HepG2 (cell line): ENCODE results near the gene IL11RA. TPM values are rescaled to one million over a fixed set of nuclear protein-coding genes. Genes with fewer than 3 reads are reported as not detected.

ENCODE experiments used
- ARHGAP35 ChIP-seq: sonication (generic); formaldehyde crosslinking; IDR thresholded peaks from 2 replicates; pipeline ENCODE4 v1.9.0; 2022; ENCODE audit warnings: mild to moderate bottlenecking, inconsistent platforms, moderate library complexity, missing genetic modification reagents, borderline replicate concordance
- DBP ChIP-seq: sonication (generic); formaldehyde crosslinking; IDR thresholded peaks from 2 replicates; pipeline ENCODE4 v1.4.0; 2020; ENCODE audit warnings: missing genetic modification reagents; ENCODE audit errors: not compliant biosample characterization
- E2F5 ChIP-seq: sonication (generic); formaldehyde crosslinking; conservative IDR thresholded peaks from 2 replicates; pipeline ENCODE4 v1.4.0; 2020; ENCODE audit warnings: missing genetic modification reagents
- EP300 ChIP-seq, 3 experiments: sonication (generic) in 1 of 3; formaldehyde crosslinking in 1 of 3; IDR thresholded peaks; 2 replicates each; pipeline versions ENCODE4 v1.5.1 to v1.6.1; 2011 to 2020; ENCODE audit warnings: low read depth in 2 of 3, low read length in 2 of 3, borderline replicate concordance in 1 of 3, improper control_type of control experiment in 1 of 3, mild to moderate bottlenecking in 1 of 3, missing genetic modification reagents in 1 of 3, moderate library complexity in 1 of 3
- FIP1L1 ChIP-seq: fragments of 200-400 bp; formaldehyde crosslinking; IDR thresholded peaks from 2 replicates; pipeline ENCODE4 v1.6.1; 2018; ENCODE audit warnings: low read depth, mild to moderate bottlenecking, low read length, moderate library complexity, borderline replicate concordance; ENCODE audit not compliant: insufficient read depth
- FOXP1 ChIP-seq, 2 experiments: fragments of 450-650 bp in 1 of 2; IDR thresholded peaks; 2 replicates each; pipeline ENCODE4 v1.6.1; 2017 to 2018; ENCODE audit warnings: antibody characterized with exemption in 1 of 2
- FOXP4 ChIP-seq: sonication (generic); formaldehyde crosslinking; IDR thresholded peaks from 2 replicates; pipeline ENCODE4 v1.4.0; 2020; ENCODE audit warnings: missing genetic modification reagents
- HHEX ChIP-seq: IDR thresholded peaks from 2 replicates; pipeline ENCODE4 v1.6.1; 2016; ENCODE audit warnings: control low read depth
- HOXD1 ChIP-seq: sonication (generic); formaldehyde crosslinking; IDR thresholded peaks from 2 replicates; pipeline ENCODE4 v1.5.0; 2020; ENCODE audit warnings: missing genetic modification reagents
- JUND ChIP-seq: sonication (generic); formaldehyde crosslinking; IDR thresholded peaks from 2 replicates; pipeline ENCODE4 v1.8.0; 2022; ENCODE audit warnings: mild to moderate bottlenecking, missing genetic modification reagents
- MAZ ChIP-seq, 2 experiments: sonication (generic) in 1 of 2; formaldehyde crosslinking in 1 of 2; IDR thresholded peaks; 2 replicates each; pipeline versions ENCODE4 v1.5.0 to v1.6.1; 2012 to 2020; ENCODE audit warnings: low read depth in 2 of 2, mild to moderate bottlenecking in 2 of 2, borderline replicate concordance in 1 of 2, improper control_type of control experiment in 1 of 2, low read length in 1 of 2, missing genetic modification reagents in 1 of 2, moderate library complexity in 1 of 2
- NR2F6 ChIP-seq, 2 experiments: IDR thresholded peaks; 2 replicates each; pipeline ENCODE4 v1.6.1; 2016; ENCODE audit warnings: antibody characterized with exemption in 1 of 2, mild to moderate bottlenecking in 1 of 2
- SALL2 ChIP-seq: sonication (generic); formaldehyde crosslinking; IDR thresholded peaks from 2 replicates; pipeline ENCODE4 v1.8.1; 2023; ENCODE audit warnings: mild to moderate bottlenecking, missing genetic modification reagents, inconsistent platforms
- TCF7 ChIP-seq: sonication (generic); IDR thresholded peaks from 2 replicates; pipeline ENCODE4 v1.6.1; 2016; ENCODE audit warnings: antibody characterized with exemption, low read depth
- ZBTB46 ChIP-seq: sonication (generic); formaldehyde crosslinking; IDR thresholded peaks from 2 replicates; pipeline ENCODE4 v1.4.0; 2020; ENCODE audit warnings: mild to moderate bottlenecking, missing genetic modification reagents, borderline replicate concordance
- ZNF224 ChIP-seq: sonication (generic); formaldehyde crosslinking; IDR thresholded peaks from 2 replicates; pipeline ENCODE4 v1.5.0; 2020; ENCODE audit warnings: mild to moderate bottlenecking, missing genetic modification reagents
- ZNF354B ChIP-seq: sonication (generic); formaldehyde crosslinking; IDR thresholded peaks from 2 replicates; pipeline ENCODE4 v1.8.0; 2022; ENCODE audit warnings: mild to moderate bottlenecking, missing genetic modification reagents
- ZNF501 ChIP-seq: sonication (generic); formaldehyde crosslinking; IDR thresholded peaks from 2 replicates; pipeline ENCODE4 v1.5.1; 2020; ENCODE audit warnings: mild to moderate bottlenecking, moderate library complexity, missing genetic modification reagents
- ZNF691 ChIP-seq: sonication (generic); formaldehyde crosslinking; IDR thresholded peaks from 2 replicates; pipeline ENCODE4 v1.4.0; 2020; ENCODE audit warnings: missing genetic modification reagents, low read depth, mild to moderate bottlenecking, borderline replicate concordance
- ZNF7 ChIP-seq: IDR thresholded peaks from 2 replicates; pipeline ENCODE4 v1.6.1; 2016; ENCODE audit warnings: missing biosample characterization, missing genetic modification reagents
- polyA plus RNA-seq, 8 experiments: library from polyadenylated mRNA; depleted of rRNA in 3 of 8; stranded (reverse) in 7 of 8; unstranded in 1 of 8; fragments of >200 nt; fragmentation: Illumina TruSeq in 4 of 8; extraction: Trizol in 4 of 8; gene quantifications; 2 replicates each; pipeline versions ENCODE4 v1.2.1 to v1.2.3, GENCODE V29; 2011 to 2016; ENCODE audit warnings: low read depth in 4 of 8, missing spikeins in 1 of 8, mixed read lengths in 1 of 8; ENCODE audit not compliant: insufficient read depth in 1 of 8
- total RNA-seq, 5 experiments: library from RNA; depleted of rRNA; stranded (reverse); fragments of >200 nt; fragmentation: Illumina TruSeq; extraction: Trizol; gene quantifications; 2 replicates each; pipeline ENCODE4 v1.2.3, GENCODE V29; 2016; ENCODE audit warnings: low read depth in 1 of 5

Gene IL11RA
- total and polyA plus RNA-seq, 2 of the 13 experiments (the other 11 are each of a cell fraction or from before 2014, with no cell fraction given), result 2.0 to 4.2 TPM

- TF ChIP-seq ZNF354B (CRISPR knock-in tag), result peak; percentile 65; the same call in 1 of the 2 replicates
- no peak for TF ChIP-seq DBP (CRISPR knock-in tag)
- no peak for TF ChIP-seq HOXD1 (CRISPR knock-in tag)
- TF ChIP-seq JUND (CRISPR knock-in tag), result 0 out of 2 replicates have a peak, but pooled peaks have one; percentile 0
- TF ChIP-seq ZBTB46, result no peak
- TF ChIP-seq EP300 (IDR thresholded peaks at IDR 0.05; ENCODE audit: low read depth in 2 of 2, low read length in 2 of 2), result no peak
- TF ChIP-seq EP300 (CRISPR knock-in tag; IDR thresholded peaks at IDR 0.05; ENCODE audit: borderline replicate concordance), result no peak
- no peak for TF ChIP-seq ZNF501 (CRISPR knock-in tag)
- TF ChIP-seq TCF7, result no peak
- TF ChIP-seq FOXP4, result peak; percentile 33; the same call in 1 of the 2 replicates
- TF ChIP-seq FOXP1 (IDR thresholded peaks at IDR 0.05), result no peak
- 0 out of 2 replicates have a peak, but pooled peaks have one; percentile 4 for TF ChIP-seq FOXP1 (CRISPR knock-in tag; IDR thresholded peaks at IDR 0.05)
- TF ChIP-seq HHEX, result no peak
- TF ChIP-seq NR2F6 (IDR thresholded peaks at IDR 0.05), result no peak
- no peak for TF ChIP-seq NR2F6 (CRISPR knock-in tag; IDR thresholded peaks at IDR 0.05)
- TF ChIP-seq FIP1L1, result no peak
- no peak for TF ChIP-seq ZNF224
- TF ChIP-seq SALL2 (CRISPR knock-in tag), result peak; percentile 81; the same call in 1 of the 2 replicates
- peak; percentile 43 for TF ChIP-seq ZNF691 (CRISPR knock-in tag)
- TF ChIP-seq ARHGAP35, result no peak; the same call in 1 of the 2 replicates
- TF ChIP-seq MAZ (IDR thresholded peaks at IDR 0.05; ENCODE audit: borderline replicate concordance, low read depth, low read length), result no peak; the same call in 1 of the 2 replicates
- TF ChIP-seq MAZ (CRISPR knock-in tag; IDR thresholded peaks at IDR 0.05; ENCODE audit: low read depth), result peak; percentile 98
- TF ChIP-seq E2F5 (CRISPR knock-in tag), result 0 out of 2 replicates have a peak, but pooled peaks have one; percentile 9
- TF ChIP-seq ZNF7 (CRISPR knock-in tag), result no peak
These were observed 14.4 kb upstream of the IL11RA start, which contains the start of gene SIGMAR1 (continued) for GRCh38 chr9:34637356-34638137.
